HEK293 (cell line): ENCODE results near the gene LSM7.
A peak's percentile ranks its signal among the peaks of the same experiment; 100 is the strongest.

Source experiments
- CTCF ChIA-PET: fragments of 350-600 bp; formaldehyde crosslinking; extraction: SDS; loops from one replicate; lab custom pipeline; 2021; ENCODE audit warnings: antibody characterized with exemption; lab: Yijun Ruan, JAX
- POLR2A ChIA-PET: fragments of 300-600 bp; formaldehyde crosslinking; extraction: SDS; loops from one replicate; lab custom pipeline; 2020; ENCODE audit warnings: antibody characterized with exemption, inconsistent platforms; lab: Yijun Ruan, JAX
- H3K27ac ChIP-seq: fragments of 200-500 bp; sonication (Bioruptor generic); 2 replicates; pipeline ENCODE4 v1.5.1; 2014; ENCODE audit warnings: low read depth, low read length, control low read depth, inconsistent platforms; ENCODE audit errors: extremely low read depth
- H3K36me3 ChIP-seq, 2 experiments: fragments of 200-500 bp in 1 of 2; sonication (Bioruptor generic) in 1 of 2; 1 replicate in 1 of 2; 2 replicates in 1 of 2; pipeline ENCODE4 v1.5.1; 2014 to 2017; ENCODE audit warnings: inconsistent platforms in 2 of 2, low read length in 2 of 2; ENCODE audit not compliant: control insufficient read depth in 2 of 2, insufficient read depth in 1 of 2
- H3K4me1 ChIP-seq: fragments of 200-500 bp; sonication (Bioruptor generic); 2 replicates; pipeline ENCODE4 v1.5.1; 2014; ENCODE audit warnings: mild to moderate bottlenecking, low read length, inconsistent platforms; ENCODE audit not compliant: control insufficient read depth, insufficient read depth
- H3K4me3 ChIP-seq: 2 replicates; pipeline ENCODE4 v1.5.1; 2011; ENCODE audit warnings: low read depth, mild to moderate bottlenecking, control low read depth, low read length, moderate library complexity
- H3K9me3 ChIP-seq: fragments of 200-500 bp; sonication (Bioruptor generic); 2 replicates; pipeline ENCODE4 v1.5.1; 2014; ENCODE audit warnings: low read depth, low read length, inconsistent platforms; ENCODE audit not compliant: control insufficient read depth, insufficient read depth
- ELK4 ChIP-seq: IDR thresholded peaks from 2 replicates; pipeline ENCODE4 v1.6.1; 2011; ENCODE audit warnings: mild to moderate bottlenecking, low read depth, low read length, borderline replicate concordance
- FEZF1 ChIP-seq: fragments of 450-650 bp; formaldehyde crosslinking; IDR thresholded peaks from 2 replicates; pipeline ENCODE4 v1.5.1; 2016; ENCODE audit warnings: missing biosample characterization, missing genetic modification characterization
- KLF7 ChIP-seq: fragments of 450-650 bp; formaldehyde crosslinking; IDR thresholded peaks from 2 replicates; pipeline ENCODE4 v1.5.1; 2016; ENCODE audit warnings: missing biosample characterization, missing genetic modification characterization, borderline replicate concordance
- KLF9 ChIP-seq: fragments of 450-650 bp; formaldehyde crosslinking; IDR thresholded peaks from 2 replicates; pipeline ENCODE4 v1.5.1; 2016; ENCODE audit warnings: missing biosample characterization, missing genetic modification characterization, low read depth
- REST ChIP-seq: fragments of 450-650 bp; formaldehyde crosslinking; IDR thresholded peaks from 2 replicates; pipeline ENCODE4 v1.5.1; 2016; ENCODE audit warnings: missing biosample characterization, missing genetic modification characterization
- SP2 ChIP-seq: fragments of 450-650 bp; formaldehyde crosslinking; IDR thresholded peaks from 2 replicates; pipeline ENCODE4 v1.5.1; 2016; ENCODE audit warnings: missing biosample characterization, missing genetic modification characterization
- ZFP41 ChIP-seq: fragments of 450-650 bp; formaldehyde crosslinking; IDR thresholded peaks from 2 replicates; pipeline ENCODE4 v1.5.1; 2016; ENCODE audit warnings: missing biosample characterization, missing genetic modification characterization, borderline replicate concordance
- ZNF114 ChIP-seq: fragments of 450-650 bp; formaldehyde crosslinking; IDR thresholded peaks from 2 replicates; pipeline ENCODE4 v1.5.0; 2017; ENCODE audit warnings: missing biosample characterization, missing genetic modification characterization
- ZNF155 ChIP-seq: fragments of 450-650 bp; formaldehyde crosslinking; IDR thresholded peaks from 2 replicates; pipeline ENCODE4 v1.5.1; 2016; ENCODE audit warnings: missing biosample characterization, missing genetic modification characterization
- ZNF157 ChIP-seq: fragments of 450-650 bp; formaldehyde crosslinking; IDR thresholded peaks from 2 replicates; pipeline ENCODE4 v1.5.1; 2016; ENCODE audit warnings: missing biosample characterization, missing genetic modification characterization
- ZNF362 ChIP-seq: fragments of 450-650 bp; formaldehyde crosslinking; IDR thresholded peaks from 2 replicates; pipeline ENCODE4 v1.5.1; 2016; ENCODE audit warnings: missing biosample characterization, missing genetic modification characterization
- ZNF571 ChIP-seq: fragments of 450-650 bp; formaldehyde crosslinking; IDR thresholded peaks from 2 replicates; pipeline ENCODE4 v1.5.0; 2017; ENCODE audit warnings: missing biosample characterization, missing genetic modification characterization
- ZNF776 ChIP-seq: fragments of 450-650 bp; formaldehyde crosslinking; IDR thresholded peaks from 2 replicates; pipeline ENCODE4 v1.5.0; 2017; ENCODE audit warnings: missing biosample characterization, missing genetic modification characterization, borderline replicate concordance
- ZNF791 ChIP-seq: fragments of 450-650 bp; formaldehyde crosslinking; IDR thresholded peaks from 2 replicates; pipeline ENCODE4 v1.5.1; 2016; ENCODE audit warnings: missing biosample characterization, missing genetic modification characterization

LSM7 gene

GRCh38 chr19:2345076-2345475 lies 16.7 kb upstream of the LSM7 start:
- Histone ChIP-seq H3K36me3 (peaks cover 0 to 49% of the 10 kb centered on the region in 2 experiments; a peak in 2 of 3 replicates), H3K27ac (no peak overlapping the region), H3K9me3 (no peaks in the 10 kb centered on the region), H3K4me3 (no peak overlapping the region), H3K4me1 (no peaks in the 10 kb centered on the region)
- TF ChIP-seq ZFP41 (no peak), KLF7 (tag by site-specific recombination) (no peak), ZNF776 (no peak)
- POLR2A ChIA-PET: no interaction called here
- CTCF ChIA-PET: no interaction called here

GRCh38 chr19:2344381-2344870 lies 16.0 kb upstream of the LSM7 start:
- TF ChIP-seq REST: peak; percentile 81
- no peak for TF ChIP-seq SP2 (tag by site-specific recombination)
- CTCF ChIA-PET: no interaction called here
- Histone ChIP-seq H3K36me3 (peaks cover 0 to 48% of the 10 kb centered on the region in 2 experiments; a peak in 2 of 3 replicates), H3K27ac (no peak overlapping the region), H3K4me1 (no peaks in the 10 kb centered on the region), H3K4me3 (no peak overlapping the region), H3K9me3 (no peaks in the 10 kb centered on the region)
- POLR2A ChIA-PET: no interaction called here

- TF ChIP-seq ZNF157 (tag by site-specific recombination) (no peak), ZNF571 (tag by site-specific recombination) (no peak), ZNF114 (no peak), ZNF791 (tag by site-specific recombination) (no peak), FEZF1 (tag by site-specific recombination) (no peak), ZNF155 (tag by site-specific recombination) (no peak), ZNF362 (tag by site-specific recombination) (no peak), KLF9 (tag by site-specific recombination) (no peak), ELK4 (no peak)
- Histone ChIP-seq H3K27ac (no peak overlapping the region), H3K36me3 (peaks cover 0 to 50% of the 10 kb centered on the region in 2 experiments; a peak in 2 of 3 replicates), H3K4me1 (no peaks in the 10 kb centered on the region), H3K9me3 (no peaks in the 10 kb centered on the region), H3K4me3 (no peak overlapping the region)
- ChIA-PET POLR2A (no interaction called here), CTCF (no interaction called here)
Measured at GRCh38 chr19:2343289-2343982, 15.1 kb upstream of the LSM7 start.
